H1 (cell line): ENCODE data around the gene SNRPB. TPM values are rescaled to one million over a fixed set of nuclear protein-coding genes. Genes with fewer than 3 reads are reported as not detected.

Experiments used
- CTCF ChIA-PET: fragments of 300-600 bp; sonication (Branson Sonifier 250); formaldehyde crosslinking; loops from one replicate; lab custom pipeline; 2021; ENCODE audit not compliant: partially characterized antibody; lab: Charles Lee
- POLR2A ChIA-PET: fragments of 300-600 bp; sonication (Branson Sonifier 250); formaldehyde crosslinking; loops from one replicate; lab custom pipeline; 2021; ENCODE audit warnings: inconsistent platforms; ENCODE audit not compliant: partially characterized antibody; lab: Charles Lee
- DNase-seq, 2 experiments: peaks; one replicate each; pipeline versions ENCODE4 v3.0.0 to v3.0.0-alpha.2; 2010 to 2022; ENCODE audit warnings: low spot score in 2 of 2, low read depth in 1 of 2, mixed read lengths in 1 of 2
- FAIRE-seq: peaks from 2 replicates; lab custom pipeline; 2011; peaks lifted over from hg19 to GRCh38; lab: Jason Lieb, UNC
- H2AFZ ChIP-seq: 2 replicates; pipeline ENCODE4 v1.8.1; 2012; ENCODE audit warnings: low read length, inconsistent platforms
- H2AK5ac ChIP-seq: 2 replicates; pipeline ENCODE4 v1.6.1; 2013; ENCODE audit warnings: low read depth, low read length
- H2BK120ac ChIP-seq: replicated peaks from 2 replicates; pipeline ENCODE3; 2013; ENCODE audit warnings: low read depth, low read length, inconsistent platforms
- H2BK12ac ChIP-seq: 2 replicates; pipeline ENCODE4 v1.6.1; 2013; ENCODE audit warnings: low read depth, low read length
- H2BK15ac ChIP-seq: 2 replicates; pipeline ENCODE4 v1.6.1; 2013; ENCODE audit warnings: low read length
- H2BK20ac ChIP-seq: 2 replicates; pipeline ENCODE4 v1.6.1; 2013; ENCODE audit warnings: low read length
- H2BK5ac ChIP-seq: 2 replicates; pipeline ENCODE4 v1.6.1; 2013; ENCODE audit warnings: low read depth, low read length
- H3K14ac ChIP-seq: 2 replicates; pipeline ENCODE4 v1.6.1; 2013; ENCODE audit warnings: inconsistent platforms; ENCODE audit not compliant: insufficient read length
- H3K18ac ChIP-seq: 2 replicates; pipeline ENCODE4 v1.6.1; 2013; ENCODE audit warnings: low read length; ENCODE audit errors: extremely low read depth
- H3K23ac ChIP-seq: 2 replicates; pipeline ENCODE4 v1.6.1; 2013; ENCODE audit warnings: inconsistent platforms; ENCODE audit not compliant: insufficient read length
- H3K23me2 ChIP-seq: 2 replicates; pipeline ENCODE4 v1.6.1; 2013; ENCODE audit warnings: low read depth, low read length
- H3K27ac ChIP-seq: 2 replicates; pipeline ENCODE4 v1.6.1; 2011; ENCODE audit warnings: low read depth, low read length, inconsistent platforms
- H3K27me3 ChIP-seq, 4 experiments: replicated peaks in 1 of 4; 1 replicate in 1 of 4; 2 replicates in 3 of 4; pipeline versions ENCODE4 v1.6.1 to v1.8.1; 2011 to 2013; ENCODE audit warnings: low read length in 3 of 4, mild to moderate bottlenecking in 3 of 4, inconsistent platforms in 2 of 4, mixed read lengths in 2 of 4, moderate library complexity in 1 of 4; ENCODE audit not compliant: control insufficient read depth in 3 of 4, insufficient read depth in 3 of 4; ENCODE audit errors: extremely low read depth in 1 of 4
- H3K36me3 ChIP-seq, 4 experiments: 2 replicates each; pipeline versions ENCODE4 v1.6.1 to v1.8.1; 2011 to 2013; ENCODE audit warnings: mild to moderate bottlenecking in 4 of 4, low read length in 3 of 4, moderate library complexity in 2 of 4, control low read depth in 1 of 4, inconsistent platforms in 1 of 4; ENCODE audit not compliant: insufficient read depth in 4 of 4, control insufficient read depth in 2 of 4
- H3K4ac ChIP-seq: replicated peaks from 2 replicates; pipeline ENCODE3; 2013; ENCODE audit warnings: low read length, low read depth, mixed read lengths, inconsistent platforms; ENCODE audit not compliant: insufficient read length
- H3K4me1 ChIP-seq, 4 experiments: replicated peaks in 1 of 4; 1 replicate in 1 of 4; 2 replicates in 3 of 4; pipeline versions ENCODE4 v1.6.1 to v1.8.1; 2011 to 2013; ENCODE audit warnings: low read length in 3 of 4, inconsistent platforms in 2 of 4, mixed read lengths in 1 of 4; ENCODE audit not compliant: insufficient read depth in 4 of 4, control insufficient read depth in 3 of 4
- H3K4me2 ChIP-seq, 2 experiments: 2 replicates each; pipeline versions ENCODE4 v1.6.1 to v1.8.1; 2011 to 2013; ENCODE audit warnings: low read depth in 2 of 2, low read length in 2 of 2, control low read depth in 1 of 2, inconsistent platforms in 1 of 2, mild to moderate bottlenecking in 1 of 2; ENCODE audit not compliant: insufficient read depth in 1 of 2
- H3K4me3 ChIP-seq, 4 experiments: fragments of 200-600, 300-600 bp in 1 of 4; sonication (generic), shearing (Covaris generic), sonication (Bioruptor Twin) in 1 of 4; 2 replicates each; pipeline versions ENCODE4 v1.5.1 to v1.8.1; 2011 to 2016; ENCODE audit warnings: low read length in 4 of 4, low read depth in 3 of 4, control low read depth in 2 of 4, inconsistent platforms in 2 of 4, mild to moderate bottlenecking in 2 of 4, mixed read lengths in 1 of 4, moderate library complexity in 1 of 4; ENCODE audit not compliant: insufficient read depth in 2 of 4; ENCODE audit errors: extremely low read depth in 1 of 4
- H3K56ac ChIP-seq: replicated peaks from 2 replicates; pipeline ENCODE3; 2013; ENCODE audit warnings: low read depth, mild to moderate bottlenecking, mixed read lengths, low read length, inconsistent platforms; ENCODE audit not compliant: insufficient read length
- H3K79me1 ChIP-seq: 2 replicates; pipeline ENCODE4 v1.6.1; 2013; ENCODE audit warnings: low read depth, low read length, control low read depth
- H3K79me2 ChIP-seq, 2 experiments: 2 replicates each; pipeline versions ENCODE4 v1.6.1 to v1.8.1; 2012 to 2013; ENCODE audit warnings: low read length in 2 of 2, mild to moderate bottlenecking in 2 of 2, inconsistent platforms in 1 of 2; ENCODE audit not compliant: insufficient read depth in 2 of 2, control insufficient read depth in 1 of 2
- H3K9ac ChIP-seq, 4 experiments: replicated peaks in 1 of 4; 1 replicate in 1 of 4; 2 replicates in 3 of 4; pipeline versions ENCODE4 v1.6.1 to v1.8.1; 2011 to 2013; ENCODE audit warnings: low read depth in 3 of 4, low read length in 3 of 4, control low read depth in 2 of 4, mild to moderate bottlenecking in 2 of 4, moderate library complexity in 2 of 4, inconsistent platforms in 1 of 4; ENCODE audit errors: extremely low read depth in 1 of 4
- H3K9me3 ChIP-seq, 2 experiments: 2 replicates each; pipeline versions ENCODE4 v1.6.1 to v1.8.1; 2012 to 2013; ENCODE audit warnings: mild to moderate bottlenecking in 2 of 2, moderate library complexity in 2 of 2, control low read depth in 1 of 2, inconsistent platforms in 1 of 2, low read depth in 1 of 2, low read length in 1 of 2, mixed read lengths in 1 of 2; ENCODE audit not compliant: insufficient read depth in 2 of 2
- H4K20me1 ChIP-seq, 2 experiments: replicated peaks in 1 of 2; 2 replicates each; pipeline versions ENCODE3 to v1.8.1; 2011 to 2013; ENCODE audit warnings: inconsistent platforms in 2 of 2, low read length in 2 of 2, mild to moderate bottlenecking in 1 of 2; ENCODE audit not compliant: insufficient read depth in 2 of 2, control insufficient read depth in 1 of 2
- H4K5ac ChIP-seq: 2 replicates; pipeline ENCODE4 v1.6.1; 2013; ENCODE audit warnings: low read length, low read depth, mixed read lengths, inconsistent platforms; ENCODE audit not compliant: insufficient read length
- H4K8ac ChIP-seq: 2 replicates; pipeline ENCODE4 v1.8.0; 2013; ENCODE audit warnings: mild to moderate bottlenecking, moderate library complexity, low read length, inconsistent platforms; ENCODE audit not compliant: insufficient read depth; ENCODE audit errors: extremely low read depth
- H4K91ac ChIP-seq: replicated peaks from 2 replicates; pipeline ENCODE3; 2013; ENCODE audit warnings: low read length, mixed read lengths, inconsistent platforms; ENCODE audit not compliant: insufficient read length
- ASH2L ChIP-seq: fragments of 200-600, 300-600 bp; sonication (generic); IDR thresholded peaks from one replicate; pipeline ENCODE4 v1.7.1; 2017; ENCODE audit warnings: low read length
- CBX8 ChIP-seq: fragments of 300-800, 300-1000 bp; sonication (generic); IDR thresholded peaks from 2 replicates; pipeline ENCODE4 v1.7.1; 2016; ENCODE audit warnings: low read depth, low read length, borderline replicate concordance
- CHD1 ChIP-seq: IDR thresholded peaks from 2 replicates; pipeline ENCODE4 v1.6.1; 2012; ENCODE audit warnings: low read depth, low read length, improper control_type of control experiment
- CREB1 ChIP-seq: IDR thresholded peaks from 2 replicates; pipeline ENCODE4 v1.6.1; 2012; ENCODE audit warnings: inconsistent platforms
- EZH2 ChIP-seq: fragments of 200-600 bp; sonication (generic); IDR thresholded peaks from 2 replicates; pipeline ENCODE4 v1.7.1; 2012; ENCODE audit warnings: low read depth, mild to moderate bottlenecking, moderate library complexity, low read length, inconsistent platforms; ENCODE audit not compliant: severe bottlenecking
- GABPA ChIP-seq: IDR thresholded peaks from 2 replicates; pipeline ENCODE4 v1.6.1; 2011; ENCODE audit warnings: mild to moderate bottlenecking, low read length, moderate library complexity, borderline replicate concordance; ENCODE audit not compliant: insufficient read depth
- JUND ChIP-seq: IDR thresholded peaks from 2 replicates; pipeline ENCODE4 v1.6.1; 2011; ENCODE audit warnings: mild to moderate bottlenecking, improper control_type of control experiment, low read length
- NRF1 ChIP-seq: IDR thresholded peaks from 2 replicates; pipeline ENCODE4 v1.6.1; 2011; ENCODE audit warnings: mild to moderate bottlenecking, low read depth, low read length, improper control_type of control experiment
- RAD21 ChIP-seq, 2 experiments: IDR thresholded peaks in 1 of 2; conservative IDR thresholded peaks in 1 of 2; 2 replicates each; pipeline ENCODE4 v1.6.1; 2011; ENCODE audit warnings: low read depth in 2 of 2, low read length in 2 of 2, improper control_type of control experiment in 1 of 2, inconsistent platforms in 1 of 2, mild to moderate bottlenecking in 1 of 2, moderate library complexity in 1 of 2
- SP1 ChIP-seq: IDR thresholded peaks from 2 replicates; pipeline ENCODE4 v1.6.1; 2011; ENCODE audit warnings: low read depth, low read length
- SRF ChIP-seq: IDR thresholded peaks from 2 replicates; pipeline ENCODE4 v1.6.1; 2011; ENCODE audit warnings: mild to moderate bottlenecking, low read depth, low read length, moderate library complexity
- WGBS, 2 experiments: shearing (Covaris generic) in 1 of 2; methylation state at CpG; one replicate each; pipeline versions ENCODE4 v1.1.6 to v1.1.7; 2013 to 2015; ENCODE audit warnings: low lambda C conversion rate in 2 of 2, mixed read lengths in 2 of 2, inconsistent platforms in 1 of 2, low coverage in 1 of 2, missing lambda C conversion rate in 1 of 2; ENCODE audit not compliant: insufficient replicate concordance in 2 of 2, insufficient coverage in 1 of 2, insufficient read length in 1 of 2; ENCODE audit errors: extremely low coverage in 1 of 2, missing lambda C conversion rate in 1 of 2; 5-methylcytosine and 5-hydroxymethylcytosine counted together
- polyA plus RNA-seq, 7 experiments: library from polyadenylated mRNA; depleted of rRNA in 3 of 7; stranded (reverse) in 5 of 7; unstranded in 2 of 7; fragments of >200 nt in 5 of 7; fragments of 200-250 nt in 2 of 7; gene quantifications; 1 replicate in 5 of 7; 2 replicates in 1 of 7; 4 replicates in 1 of 7; pipeline versions ENCODE4 v1.2.1 to v1.2.3, GENCODE V29; 2011 to 2013; ENCODE audit warnings: missing spikeins in 2 of 7, mixed read lengths in 2 of 7
- total RNA-seq: library from RNA; stranded (reverse); fragmentation: NEBNext Ultra II Directional; extraction: Animal tissue kit (Norgen Biotek cat#: 25700); gene quantifications from 2 replicates; pipeline ENCODE4 v1.2.1, GENCODE V29; 2021

SNRPB gene
- total and polyA plus RNA-seq, 2 of the 8 experiments (the other 6 are each of a cell fraction or from before 2014, with no cell fraction given) = 507 to 589 TPM

GRCh38 chr20:2455771-2456497, 14.7 kb downstream of the SNRPB start:
- Histone ChIP-seq H3K23me2 (no peaks in the 10 kb centered on the region), H3K23ac (no peak overlapping the region), H2BK12ac (no peak overlapping the region), H4K8ac (no peak overlapping the region), H3K27ac (no peak overlapping the region), H3K4me1 (no peaks in the 10 kb centered on the region), H3K79me2 (no peaks in the 10 kb centered on the region), H2BK15ac (no peak overlapping the region), H3K14ac (no peak overlapping the region), H2AK5ac (no peak overlapping the region), H3K4ac (no peak overlapping the region), H3K9me3 (no peaks in the 10 kb centered on the region), H3K4me2 (no peak overlapping the region), H3K56ac (no peak overlapping the region), H2BK120ac (no peak overlapping the region), H3K4me3 (no peak overlapping the region), H4K91ac (no peak overlapping the region), H3K36me3 (peaks cover 5 to 22% (median 13%) of the 10 kb centered on the region in 4 experiments), H3K79me1 (no peaks in the 10 kb centered on the region), H2BK20ac (no peak overlapping the region), H3K27me3 (no peaks in the 10 kb centered on the region), H4K5ac (no peak overlapping the region), H3K18ac (no peak overlapping the region), H4K20me1 (no peaks in the 10 kb centered on the region), H2BK5ac (no peak overlapping the region)
- no peak for DNase-seq
- POLR2A ChIA-PET = interaction anchor here (0.8 to 8.0 kb wide), 4 partner anchors 10 to 69 kb away, joined by 3 to 119 read pairs (median 4); partner anchors contain the start of gene SNRPB
- CTCF ChIA-PET = interaction anchor here (0.5 to 2.3 kb wide), 12 partner anchors 9 to 249 kb away, joined by 3 to 11 read pairs (median 4); no protein-coding TSS in a partner anchor
- WGBS, 2 experiments = 89 to 100% methylated on average over 1 to 2 of the region's 2 CpGs
- no peak for FAIRE-seq
- TF ChIP-seq ASH2L (no peak), SRF (no peak), NRF1 (no peak), RAD21 (IDR thresholded peaks at IDR 0.05 in 1 of 2, conservative IDR thresholded peaks at IDR 0.05 in 1 of 2; ENCODE audit: low read depth in 2 of 2, low read length in 2 of 2) (no peak), EZH2 (no peak), CHD1 (no peak), SP1 (no peak), CBX8 (no peak), CREB1 (no peak), JUND (no peak), GABPA (no peak)
- TF ChIP-seq, all 59 proteins: peak for 0
- H2AFZ ChIP-seq = no peak overlapping the region
- no peak overlapping the region for H3K9ac ChIP-seq
